HL-60 (cell line): ENCODE data around the gene FMO4.

Experiments used
- POLR2AphosphoS5 ChIP-seq: IDR thresholded peaks from 2 replicates; pipeline ENCODE4 v1.6.1; 2012; ENCODE audit warnings: low read depth
- REST ChIP-seq: IDR thresholded peaks from 2 replicates; pipeline ENCODE4 v1.6.1; 2012; ENCODE audit warnings: low read depth; ENCODE audit not compliant: insufficient replicate concordance

GRCh38 chr1:171279234-171279633 lies 34.7 kb upstream of the FMO4 start:
- no peak for TF ChIP-seq REST
- TF ChIP-seq POLR2AphosphoS5: no peak
